ENCODE measurements around the gene BAG5.

DNA sequence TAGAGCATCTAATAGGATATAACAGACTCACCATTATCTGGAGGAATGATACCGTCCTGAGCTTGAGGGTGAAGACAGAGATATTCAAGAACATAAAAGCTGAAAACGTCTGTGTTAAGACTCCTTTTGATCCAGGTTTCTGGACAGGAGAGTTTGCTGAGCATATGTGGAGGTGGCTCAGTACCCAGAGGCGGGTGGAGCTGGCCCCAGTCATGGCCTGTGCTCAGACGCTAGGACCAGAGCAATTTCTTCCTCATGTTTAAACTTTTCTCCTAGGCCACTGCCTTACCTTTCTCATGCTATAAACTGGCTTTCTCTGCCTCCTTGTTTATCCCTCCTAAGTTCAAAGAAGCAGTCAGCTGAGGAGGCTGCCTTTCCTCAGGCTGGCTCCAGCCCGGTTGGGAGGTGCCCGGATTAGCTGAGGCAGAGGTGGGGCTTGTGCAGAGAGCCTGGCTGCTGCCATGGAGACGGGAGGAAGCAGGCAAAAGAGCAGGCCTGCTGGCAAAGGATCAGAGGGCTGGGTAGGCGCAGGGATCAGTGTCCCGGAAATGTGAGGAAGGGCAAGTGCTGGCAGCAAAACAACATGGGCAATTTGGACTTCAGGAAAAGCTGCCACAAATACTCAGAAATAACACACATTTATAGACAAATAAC, 14.0 kb upstream of the BAG5 start:
- TF ChIP-seq, protein P1, sequence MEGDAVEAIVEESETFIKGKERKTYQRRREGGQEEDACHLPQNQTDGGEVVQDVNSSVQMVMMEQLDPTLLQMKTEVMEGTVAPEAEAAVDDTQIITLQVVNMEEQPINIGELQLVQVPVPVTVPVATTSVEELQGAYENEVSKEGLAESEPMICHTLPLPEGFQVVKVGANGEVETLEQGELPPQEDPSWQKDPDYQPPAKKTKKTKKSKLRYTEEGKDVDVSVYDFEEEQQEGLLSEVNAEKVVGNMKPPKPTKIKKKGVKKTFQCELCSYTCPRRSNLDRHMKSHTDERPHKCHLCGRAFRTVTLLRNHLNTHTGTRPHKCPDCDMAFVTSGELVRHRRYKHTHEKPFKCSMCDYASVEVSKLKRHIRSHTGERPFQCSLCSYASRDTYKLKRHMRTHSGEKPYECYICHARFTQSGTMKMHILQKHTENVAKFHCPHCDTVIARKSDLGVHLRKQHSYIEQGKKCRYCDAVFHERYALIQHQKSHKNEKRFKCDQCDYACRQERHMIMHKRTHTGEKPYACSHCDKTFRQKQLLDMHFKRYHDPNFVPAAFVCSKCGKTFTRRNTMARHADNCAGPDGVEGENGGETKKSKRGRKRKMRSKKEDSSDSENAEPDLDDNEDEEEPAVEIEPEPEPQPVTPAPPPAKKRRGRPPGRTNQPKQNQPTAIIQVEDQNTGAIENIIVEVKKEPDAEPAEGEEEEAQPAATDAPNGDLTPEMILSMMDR (IDR thresholded peaks at IDR 0.05): no peak
- TF ChIP-seq EZH2 (IDR thresholded peaks at IDR 0.05; ENCODE audit: borderline replicate concordance, insufficient read depth, low read depth, low read length, poor library complexity, severe bottlenecking): no peak

All from B cell (primary cell).